GM12873 (cell line): ENCODE measurements around the gene RPL27A.

Experiments used
- TF ChIP-seq, protein P1 (sequence below): IDR thresholded peaks from 2 replicates; pipeline ENCODE4 v1.5.1; 2012; ENCODE audit warnings: low read depth, mild to moderate bottlenecking, moderate library complexity, low read length, control low read depth; ENCODE audit not compliant: insufficient read depth; ENCODE audit errors: missing control alignments

The RPL27A gene

DNA sequence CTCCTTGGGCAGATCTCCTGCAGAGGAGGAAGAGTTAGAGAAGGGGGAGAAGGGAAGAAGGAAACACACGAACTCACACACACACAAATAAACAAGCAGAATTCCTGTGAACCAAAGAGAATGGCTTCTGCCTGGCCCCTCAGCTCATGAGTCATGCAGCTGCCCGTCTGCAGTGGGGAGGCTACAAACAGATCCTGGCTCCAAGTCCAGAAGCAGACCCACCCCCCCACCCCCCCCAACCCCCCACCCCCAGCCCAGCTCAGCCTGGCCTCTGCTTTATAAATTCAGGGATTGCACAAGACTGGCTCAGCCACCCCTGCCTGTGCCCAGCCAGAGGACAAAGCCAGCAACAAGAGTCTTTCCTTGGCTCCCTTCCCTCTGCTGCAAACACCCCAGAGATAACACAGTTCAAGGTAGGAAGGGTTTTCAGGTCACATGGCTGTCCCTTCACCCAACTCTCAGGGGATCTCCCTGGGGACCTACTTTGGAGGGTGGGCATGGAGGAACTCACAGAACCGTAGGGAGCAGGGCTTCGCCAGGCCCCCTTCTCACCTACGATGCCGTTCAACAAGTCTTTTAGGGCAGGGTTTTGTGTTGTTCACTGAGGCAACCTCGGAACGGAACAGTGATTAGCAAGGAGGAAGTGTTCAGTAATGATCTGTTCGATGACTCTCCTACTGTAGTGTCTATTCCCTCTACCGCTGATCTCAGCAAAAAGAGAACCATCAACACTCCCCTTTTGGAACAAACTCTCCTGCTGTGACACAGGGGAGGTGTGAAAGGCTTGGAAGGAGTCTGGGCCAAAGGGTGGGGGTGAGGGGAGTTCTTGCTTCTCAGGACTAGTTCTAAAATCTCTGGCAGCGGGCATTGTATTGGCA, 35.5 kb downstream of the RPL27A start:
- TF ChIP-seq, protein P1, sequence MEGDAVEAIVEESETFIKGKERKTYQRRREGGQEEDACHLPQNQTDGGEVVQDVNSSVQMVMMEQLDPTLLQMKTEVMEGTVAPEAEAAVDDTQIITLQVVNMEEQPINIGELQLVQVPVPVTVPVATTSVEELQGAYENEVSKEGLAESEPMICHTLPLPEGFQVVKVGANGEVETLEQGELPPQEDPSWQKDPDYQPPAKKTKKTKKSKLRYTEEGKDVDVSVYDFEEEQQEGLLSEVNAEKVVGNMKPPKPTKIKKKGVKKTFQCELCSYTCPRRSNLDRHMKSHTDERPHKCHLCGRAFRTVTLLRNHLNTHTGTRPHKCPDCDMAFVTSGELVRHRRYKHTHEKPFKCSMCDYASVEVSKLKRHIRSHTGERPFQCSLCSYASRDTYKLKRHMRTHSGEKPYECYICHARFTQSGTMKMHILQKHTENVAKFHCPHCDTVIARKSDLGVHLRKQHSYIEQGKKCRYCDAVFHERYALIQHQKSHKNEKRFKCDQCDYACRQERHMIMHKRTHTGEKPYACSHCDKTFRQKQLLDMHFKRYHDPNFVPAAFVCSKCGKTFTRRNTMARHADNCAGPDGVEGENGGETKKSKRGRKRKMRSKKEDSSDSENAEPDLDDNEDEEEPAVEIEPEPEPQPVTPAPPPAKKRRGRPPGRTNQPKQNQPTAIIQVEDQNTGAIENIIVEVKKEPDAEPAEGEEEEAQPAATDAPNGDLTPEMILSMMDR, result no peak

- TF ChIP-seq, protein P1, result no peak
These were observed 36.6 kb downstream of the RPL27A start for GRCh38 chr11:8719211-8719649.

DNA sequence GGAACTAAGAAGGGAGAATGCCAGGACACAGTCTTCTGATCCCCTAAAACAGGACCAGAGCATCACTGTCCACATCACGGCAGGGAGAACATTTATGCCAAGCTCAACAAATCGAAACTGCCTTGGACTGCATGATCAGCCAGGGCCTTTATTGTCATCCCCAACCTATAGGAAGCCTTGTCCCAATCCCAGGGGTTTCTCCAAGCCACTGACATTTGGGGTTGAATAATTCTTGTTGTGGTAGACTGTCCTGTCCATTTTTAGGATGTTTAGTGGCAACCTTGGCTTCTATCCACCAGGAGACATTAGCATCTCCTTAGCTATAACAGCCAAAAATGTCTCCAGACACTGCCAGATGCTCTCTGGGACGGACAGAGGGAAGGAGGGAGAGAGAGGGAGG, 37.1 kb downstream of the RPL27A start:
- TF ChIP-seq, protein P1, result no peak

DNA sequence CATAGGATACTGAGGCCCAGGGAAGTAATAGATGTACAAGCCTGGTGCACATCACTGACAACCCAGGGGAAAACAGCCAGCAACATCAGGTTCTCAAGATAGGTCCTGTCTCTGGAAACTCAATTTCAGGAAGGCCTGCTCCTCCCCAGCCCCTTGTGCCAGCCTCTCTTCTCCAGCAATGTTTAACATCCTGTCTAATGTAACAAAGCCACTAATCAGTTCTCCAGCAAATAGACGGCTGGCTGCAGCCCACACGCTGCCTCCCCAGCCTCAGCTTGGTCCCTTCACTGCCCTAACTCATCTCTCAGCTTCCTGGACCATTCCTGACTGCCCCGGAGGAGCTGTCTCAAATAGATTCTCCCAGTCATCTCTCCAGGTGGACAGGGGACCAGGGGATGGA, 37.8 kb downstream of the RPL27A start:
- TF ChIP-seq, protein P1, result no peak

GRCh38 chr11:8720868-8721608, 38.4 kb downstream of the RPL27A start:
- TF ChIP-seq, protein P1, result no peak

- TF ChIP-seq, protein P1, result no peak
These were observed 39.3 kb downstream of the RPL27A start for GRCh38 chr11:8721609-8722500.

DNA sequence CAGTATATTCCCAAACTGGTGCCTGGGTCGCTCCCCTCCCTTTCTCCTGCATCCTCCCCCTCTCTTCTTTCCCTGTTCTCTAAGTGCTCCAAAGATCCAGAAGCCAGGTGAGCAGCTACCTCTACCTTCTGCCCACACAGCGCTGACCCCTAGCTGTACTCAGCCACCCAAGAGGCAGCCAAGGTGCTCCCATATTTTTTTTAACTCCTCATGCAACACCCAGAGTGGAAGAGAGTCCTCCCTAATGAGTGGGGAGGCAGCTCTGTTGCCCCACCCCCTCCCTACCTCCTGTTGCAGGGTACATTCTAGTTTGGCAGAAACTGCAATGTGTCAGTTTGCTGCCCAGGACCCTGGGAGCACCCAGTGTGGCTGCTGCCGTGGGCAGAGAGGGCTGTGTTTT, 40.2 kb downstream of the RPL27A start:
- TF ChIP-seq, protein P1, result no peak
